ENCODE results near the gene LOXL3. TPM values are rescaled to one million over a fixed set of nuclear protein-coding genes. Genes with fewer than 3 reads are reported as not detected.

The LOXL3 gene
- total RNA-seq, 1 experiment from 2014 or later = 4.1 TPM

- H3K27me3 ChIP-seq (ENCODE audit: insufficient read depth, low read length) = no peaks in the 10 kb centered on the region
- RAD21 ChIA-PET (ENCODE audit: low non-redundant PET in 1 of 2, low total read pairs in 2 of 2, uncharacterized antibody in 2 of 2, unreplicated experiment in 2 of 2) = no interaction called here
- no peak overlapping the region for H3K27ac ChIP-seq (ENCODE audit: low read depth, low read length)
- no peaks in the 10 kb centered on the region for H3K9me3 ChIP-seq (ENCODE audit: control insufficient read depth in 1 of 2, insufficient read depth in 1 of 2, low read depth in 1 of 2, low read length in 2 of 2)
- no peaks in the 10 kb centered on the region for H3K9me2 ChIP-seq (ENCODE audit: insufficient read depth)
- no TSS peak for BruUV-seq (replicated peaks)
- ATAC-seq = no peak
- DNase-seq (ENCODE audit: low read depth, low spot score) = no peak
- no peak overlapping the region for H2AFZ ChIP-seq (ENCODE audit: low read depth, low read length, poor library complexity, severe bottlenecking)
- intact Hi-C loops (cut with micrococcal nuclease) = no loop called here
- no peak overlapping the region for H3K4me2 ChIP-seq (ENCODE audit: low read length)
- POLR2A ChIA-PET = no interaction called here
- no peak overlapping the region for H3K9ac ChIP-seq (ENCODE audit: low read length)
- CTCF ChIA-PET = no interaction called here
- TF ChIP-seq POLR2A (IDR thresholded peaks at IDR 0.05; ENCODE audit: borderline replicate concordance, extremely low read depth, insufficient read depth, insufficient read length) = no peak
- TF ChIP-seq ELF1 (IDR thresholded peaks at IDR 0.05; ENCODE audit: borderline replicate concordance, low read depth) = no peak
- TF ChIP-seq JUND (IDR thresholded peaks at IDR 0.05) = no peak
- TF ChIP-seq, protein P1, sequence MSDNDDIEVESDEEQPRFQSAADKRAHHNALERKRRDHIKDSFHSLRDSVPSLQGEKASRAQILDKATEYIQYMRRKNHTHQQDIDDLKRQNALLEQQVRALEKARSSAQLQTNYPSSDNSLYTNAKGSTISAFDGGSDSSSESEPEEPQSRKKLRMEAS (IDR thresholded peaks at IDR 0.05) = no peak
- TF ChIP-seq CTCF (IDR thresholded peaks at IDR 0.05 in 2 of 3, conservative IDR thresholded peaks at IDR 0.05 in 1 of 3; ENCODE audit: borderline replicate concordance in 1 of 3, insufficient read depth in 1 of 3, low read depth in 2 of 3, low read length in 2 of 3) = no peak
- TF ChIP-seq EZH2 (IDR thresholded peaks at IDR 0.05) = no peak
- no peak for TF ChIP-seq SRF (IDR thresholded peaks at IDR 0.05; ENCODE audit: low read depth)
- TF ChIP-seq YY1 (IDR thresholded peaks at IDR 0.05; ENCODE audit: extremely low read depth, insufficient replicate concordance, low read depth, low read length) = no peak
- no peak overlapping the region for H3K4me3 ChIP-seq (replicated peaks in 1 of 2; ENCODE audit: low read depth in 1 of 2, low read length in 2 of 2)
- peaks cover 4 to 17% of the 10 kb centered on the region in 2 experiments; a peak in 2 of 4 replicates for H3K36me3 ChIP-seq (ENCODE audit: control insufficient read depth in 1 of 2, insufficient read depth in 2 of 2, low read length in 2 of 2)
- no peaks in the 10 kb centered on the region for H4K20me1 ChIP-seq (ENCODE audit: insufficient read depth)
- peaks cover 0 to 8% of the 10 kb centered on the region in 2 experiments; a peak in 1 of 4 replicates for H3K4me1 ChIP-seq (ENCODE audit: control insufficient read depth in 1 of 2, insufficient read depth in 2 of 2, low read length in 2 of 2)
- no peaks in the 10 kb centered on the region; the same call in 1 of the 2 replicates for H3K79me2 ChIP-seq (ENCODE audit: insufficient read depth, low read length)
Observed at GRCh38 chr2:74491648-74492544, 61.8 kb downstream of the LOXL3 start.
